ENCODE measurements around the gene SCMH1. TPM values are rescaled to one million over a fixed set of nuclear protein-coding genes. Genes with fewer than 3 reads are reported as not detected.

The SCMH1 gene
- total RNA-seq, 2 experiments from 2014 or later: 47.0 to 47.7 TPM

GRCh38 chr1:41272601-41273000 is 30.5 kb upstream of the SCMH1 start:
- intact Hi-C loops (cut with micrococcal nuclease; ENCODE audit: unreplicated experiment): no loop called here
- no peak overlapping the region for H3K4me2 ChIP-seq (ENCODE audit: low read length)
- no peaks in the 10 kb centered on the region for H4K20me1 ChIP-seq (ENCODE audit: insufficient read depth, low read length)
- no peaks in the 10 kb centered on the region for H3K9me2 ChIP-seq (ENCODE audit: insufficient read depth, low read length)
- no TSS peak for BruUV-seq (replicated peaks)
- H3K4me3 ChIP-seq (ENCODE audit: low read depth, low read length, poor library complexity, severe bottlenecking): no peak overlapping the region
- no peak overlapping the region for H2AFZ ChIP-seq (ENCODE audit: low read length)
- TF ChIP-seq EZH2phosphoT487 (IDR thresholded peaks at IDR 0.05; ENCODE audit: borderline replicate concordance, low read depth, low read length): no peak
- no peak for TF ChIP-seq CTCF (conservative IDR thresholded peaks at IDR 0.05; ENCODE audit: low read length)
- H3K36me3 ChIP-seq (ENCODE audit: insufficient read depth, low read length): no peaks in the 10 kb centered on the region
- H3K4me1 ChIP-seq (ENCODE audit: insufficient read depth, low read length, poor library complexity, severe bottlenecking): no peaks in the 10 kb centered on the region
- H3K27ac ChIP-seq (ENCODE audit: low read depth, low read length, poor library complexity, severe bottlenecking): no peak overlapping the region
- CTCF ChIA-PET (ENCODE audit: unreplicated experiment): no interaction called here
- POLR2A ChIA-PET: no interaction called here
- no peak for DNase-seq (ENCODE audit: low spot score)
- H3K9me3 ChIP-seq (ENCODE audit: low read length): no peaks in the 10 kb centered on the region
- H3K79me2 ChIP-seq (ENCODE audit: insufficient read depth, low read depth, low read length): no peaks in the 10 kb centered on the region

- no peaks in the 10 kb centered on the region for H3K79me2 ChIP-seq (ENCODE audit: insufficient read depth, low read depth, low read length)
- no peaks in the 10 kb centered on the region for H3K4me1 ChIP-seq (ENCODE audit: insufficient read depth, low read length, poor library complexity, severe bottlenecking)
- H2AFZ ChIP-seq (ENCODE audit: low read length): no peak overlapping the region
- POLR2A ChIA-PET: no interaction called here
- no peak overlapping the region for H3K27ac ChIP-seq (ENCODE audit: low read depth, low read length, poor library complexity, severe bottlenecking)
- no peak overlapping the region for H3K4me2 ChIP-seq (ENCODE audit: low read length)
- H3K4me3 ChIP-seq (ENCODE audit: low read depth, low read length, poor library complexity, severe bottlenecking): no peak overlapping the region
- TF ChIP-seq CTCF (conservative IDR thresholded peaks at IDR 0.05; ENCODE audit: low read length) (peak; percentile 94), EZH2phosphoT487 (IDR thresholded peaks at IDR 0.05; ENCODE audit: borderline replicate concordance, low read depth, low read length) (no peak)
- intact Hi-C loops (cut with micrococcal nuclease; ENCODE audit: unreplicated experiment): loop anchor here (1.0 kb wide), 2 partner anchors 149 to 164 kb away; no protein-coding TSS in a partner anchor
- DNase-seq (ENCODE audit: low spot score): peak; percentile 53
- no peaks in the 10 kb centered on the region for H3K9me3 ChIP-seq (ENCODE audit: low read length)
- no peaks in the 10 kb centered on the region for H4K20me1 ChIP-seq (ENCODE audit: insufficient read depth, low read length)
- no peaks in the 10 kb centered on the region for H3K9me2 ChIP-seq (ENCODE audit: insufficient read depth, low read length)
- no peaks in the 10 kb centered on the region for H3K36me3 ChIP-seq (ENCODE audit: insufficient read depth, low read length)
- BruUV-seq (replicated peaks): no TSS peak
- CTCF ChIA-PET (ENCODE audit: unreplicated experiment): no interaction called here
These were observed 26.2 kb upstream of the SCMH1 start for GRCh38 chr1:41268154-41268770.

- Histone ChIP-seq H3K4me2 (ENCODE audit: low read length) (no peak overlapping the region), H3K36me3 (ENCODE audit: insufficient read depth, low read length) (no peaks in the 10 kb centered on the region), H3K27ac (ENCODE audit: low read depth, low read length, poor library complexity, severe bottlenecking) (no peak overlapping the region), H3K79me2 (ENCODE audit: insufficient read depth, low read depth, low read length) (no peaks in the 10 kb centered on the region), H3K9me3 (ENCODE audit: low read length) (no peaks in the 10 kb centered on the region), H2AFZ (ENCODE audit: low read length) (no peak overlapping the region), H3K9me2 (ENCODE audit: insufficient read depth, low read length) (no peaks in the 10 kb centered on the region), H4K20me1 (ENCODE audit: insufficient read depth, low read length) (no peaks in the 10 kb centered on the region), H3K4me1 (ENCODE audit: insufficient read depth, low read length, poor library complexity, severe bottlenecking) (no peaks in the 10 kb centered on the region), H3K4me3 (ENCODE audit: low read depth, low read length, poor library complexity, severe bottlenecking) (no peak overlapping the region)
- no peak for DNase-seq (ENCODE audit: low spot score)
- ChIA-PET CTCF (ENCODE audit: unreplicated experiment) (no interaction called here), POLR2A (no interaction called here)
- no TSS peak for BruUV-seq (replicated peaks)
- intact Hi-C loops (cut with micrococcal nuclease; ENCODE audit: unreplicated experiment): no loop called here
- no peak for TF ChIP-seq CTCF (conservative IDR thresholded peaks at IDR 0.05; ENCODE audit: low read length)
- no peak for TF ChIP-seq EZH2phosphoT487 (IDR thresholded peaks at IDR 0.05; ENCODE audit: borderline replicate concordance, low read depth, low read length)
These were observed 20.0 kb upstream of the SCMH1 start for GRCh38 chr1:41261926-41262618.

Data from OCI-LY7 (cell line).